Ishikawa (cell line): ENCODE measurements around the gene BACE2.

Experiments used
- CEBPB ChIP-seq: IDR thresholded peaks from 2 replicates; pipeline ENCODE4 v1.6.1; 2012
- CREB1 ChIP-seq: IDR thresholded peaks from 2 replicates; pipeline ENCODE4 v1.6.1; 2012; ENCODE audit warnings: low read depth
- EGR1 ChIP-seq: IDR thresholded peaks from 2 replicates; pipeline ENCODE4 v1.6.1; 2012
- EP300 ChIP-seq: IDR thresholded peaks from 2 replicates; pipeline ENCODE4 v1.6.1; 2012; ENCODE audit warnings: borderline replicate concordance
- FOXM1 ChIP-seq: IDR thresholded peaks from 2 replicates; pipeline ENCODE4 v1.6.1; 2012; ENCODE audit warnings: low read depth, borderline replicate concordance
- MAX ChIP-seq: IDR thresholded peaks from 2 replicates; pipeline ENCODE4 v1.6.1; 2012
- NFIC ChIP-seq: IDR thresholded peaks from 2 replicates; pipeline ENCODE4 v1.6.1; 2012
- RAD21 ChIP-seq: IDR thresholded peaks from 2 replicates; pipeline ENCODE4 v1.6.1; 2012; ENCODE audit warnings: low read depth
- TAF1 ChIP-seq: IDR thresholded peaks from 2 replicates; pipeline ENCODE4 v1.6.1; 2012; ENCODE audit warnings: low read depth, mild to moderate bottlenecking
- TCF12 ChIP-seq: IDR thresholded peaks from 2 replicates; pipeline ENCODE4 v1.6.1; 2012; ENCODE audit warnings: low read depth
- TEAD4 ChIP-seq: IDR thresholded peaks from 2 replicates; pipeline ENCODE4 v1.6.1; 2012
- USF1 ChIP-seq: IDR thresholded peaks from 2 replicates; pipeline ENCODE4 v1.6.1; 2012
- YY1 ChIP-seq: IDR thresholded peaks from 2 replicates; pipeline ENCODE4 v1.6.1; 2012; ENCODE audit warnings: low read depth
- ZBTB7A ChIP-seq: IDR thresholded peaks from 2 replicates; pipeline ENCODE4 v1.6.1; 2012; ENCODE audit warnings: low read depth
- TF ChIP-seq, protein P1 (sequence below): IDR thresholded peaks from 2 replicates; pipeline ENCODE4 v1.6.1; 2012; ENCODE audit warnings: low read depth, mild to moderate bottlenecking

BACE2 gene

DNA sequence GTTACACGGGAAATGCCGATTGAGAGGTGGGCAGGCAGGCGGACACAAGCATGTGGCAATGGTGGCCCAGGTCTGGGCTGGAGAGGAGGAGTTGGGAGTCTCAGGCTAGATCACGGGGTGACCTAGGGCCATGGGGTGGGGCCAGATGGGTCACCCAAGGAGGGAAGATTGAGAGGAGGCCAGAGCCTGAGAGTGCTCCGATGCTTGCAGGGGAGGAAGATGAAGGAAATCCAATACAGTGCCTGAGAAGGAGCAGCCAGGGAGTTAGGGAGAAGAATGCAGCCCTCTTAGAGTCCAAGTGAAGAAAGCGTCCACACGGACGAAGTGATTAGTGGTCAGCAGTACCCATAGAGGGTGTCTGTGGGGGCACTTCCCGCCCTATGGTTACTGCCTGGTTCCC is 87.2 kb downstream of the BACE2 start:
- TF ChIP-seq ZBTB7A (no peak), TAF1 (no peak)
- TF ChIP-seq, protein P1, sequence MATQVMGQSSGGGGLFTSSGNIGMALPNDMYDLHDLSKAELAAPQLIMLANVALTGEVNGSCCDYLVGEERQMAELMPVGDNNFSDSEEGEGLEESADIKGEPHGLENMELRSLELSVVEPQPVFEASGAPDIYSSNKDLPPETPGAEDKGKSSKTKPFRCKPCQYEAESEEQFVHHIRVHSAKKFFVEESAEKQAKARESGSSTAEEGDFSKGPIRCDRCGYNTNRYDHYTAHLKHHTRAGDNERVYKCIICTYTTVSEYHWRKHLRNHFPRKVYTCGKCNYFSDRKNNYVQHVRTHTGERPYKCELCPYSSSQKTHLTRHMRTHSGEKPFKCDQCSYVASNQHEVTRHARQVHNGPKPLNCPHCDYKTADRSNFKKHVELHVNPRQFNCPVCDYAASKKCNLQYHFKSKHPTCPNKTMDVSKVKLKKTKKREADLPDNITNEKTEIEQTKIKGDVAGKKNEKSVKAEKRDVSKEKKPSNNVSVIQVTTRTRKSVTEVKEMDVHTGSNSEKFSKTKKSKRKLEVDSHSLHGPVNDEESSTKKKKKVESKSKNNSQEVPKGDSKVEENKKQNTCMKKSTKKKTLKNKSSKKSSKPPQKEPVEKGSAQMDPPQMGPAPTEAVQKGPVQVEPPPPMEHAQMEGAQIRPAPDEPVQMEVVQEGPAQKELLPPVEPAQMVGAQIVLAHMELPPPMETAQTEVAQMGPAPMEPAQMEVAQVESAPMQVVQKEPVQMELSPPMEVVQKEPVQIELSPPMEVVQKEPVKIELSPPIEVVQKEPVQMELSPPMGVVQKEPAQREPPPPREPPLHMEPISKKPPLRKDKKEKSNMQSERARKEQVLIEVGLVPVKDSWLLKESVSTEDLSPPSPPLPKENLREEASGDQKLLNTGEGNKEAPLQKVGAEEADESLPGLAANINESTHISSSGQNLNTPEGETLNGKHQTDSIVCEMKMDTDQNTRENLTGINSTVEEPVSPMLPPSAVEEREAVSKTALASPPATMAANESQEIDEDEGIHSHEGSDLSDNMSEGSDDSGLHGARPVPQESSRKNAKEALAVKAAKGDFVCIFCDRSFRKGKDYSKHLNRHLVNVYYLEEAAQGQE = no peak

DNA sequence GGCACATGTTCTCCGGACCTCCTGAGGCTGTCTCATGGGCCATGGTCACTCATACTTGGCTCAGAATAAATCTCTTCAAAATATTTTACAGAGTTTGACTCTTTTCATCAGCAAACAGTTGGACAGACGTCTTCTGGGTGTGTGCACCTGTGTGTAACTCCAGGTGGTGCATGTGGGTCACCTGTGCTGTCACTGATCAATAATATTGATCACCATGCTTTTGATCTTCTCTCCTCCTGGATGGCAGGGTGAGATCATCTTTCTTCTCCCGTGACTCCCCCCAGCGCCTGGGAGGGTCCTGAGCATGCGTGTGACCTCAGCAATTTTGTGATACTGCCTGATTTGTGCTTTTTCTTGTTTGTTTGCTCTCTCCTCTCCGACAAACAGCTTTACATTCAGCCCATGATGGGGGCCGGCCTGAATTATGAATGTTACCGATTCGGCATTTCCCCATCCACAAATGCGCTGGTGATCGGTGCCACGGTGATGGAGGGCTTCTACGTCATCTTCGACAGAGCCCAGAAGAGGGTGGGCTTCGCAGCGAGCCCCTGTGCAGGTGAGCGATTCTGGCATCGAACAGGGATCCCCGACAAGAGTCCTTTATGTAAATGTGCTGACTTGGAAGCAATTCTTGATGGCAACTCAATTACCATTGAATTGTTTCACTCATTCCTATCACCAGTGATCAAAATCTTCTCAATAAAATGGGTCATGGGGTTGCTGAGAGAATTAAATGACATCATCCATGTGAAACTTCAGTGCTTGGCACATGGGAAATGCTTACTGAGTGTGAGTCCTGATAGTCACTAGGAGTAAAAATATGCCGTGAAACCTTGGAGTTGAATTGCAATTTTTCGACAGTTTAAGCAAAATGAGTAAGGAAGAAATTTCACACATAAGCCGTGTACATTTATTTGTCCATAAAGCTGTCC is 89.1 kb downstream of the BACE2 start:
- no peak for TF ChIP-seq CEBPB
- no peak for TF ChIP-seq EP300
- TF ChIP-seq MAX = no peak
- no peak for TF ChIP-seq TCF12
- TF ChIP-seq TEAD4 = no peak
- TF ChIP-seq, protein P1 = no peak
- TF ChIP-seq RAD21 = no peak
- no peak for TF ChIP-seq ZBTB7A

GRCh38 chr21:41258617-41259016 is 90.7 kb downstream of the BACE2 start:
- no peak for TF ChIP-seq ZBTB7A
- no peak for TF ChIP-seq TCF12
- no peak for TF ChIP-seq CREB1
- TF ChIP-seq YY1 = no peak
- no peak for TF ChIP-seq TEAD4
- TF ChIP-seq MAX = no peak
- no peak for TF ChIP-seq NFIC
- no peak for TF ChIP-seq EP300

GRCh38 chr21:41260428-41260827 is 92.5 kb downstream of the BACE2 start:
- TF ChIP-seq MAX (no peak), CREB1 (no peak), USF1 (no peak), TAF1 (no peak), TCF12 (no peak), RAD21 (no peak), CEBPB (no peak), TEAD4 (no peak), EP300 (no peak), NFIC (no peak), EGR1 (no peak), ZBTB7A (no peak), YY1 (no peak), FOXM1 (no peak)
- TF ChIP-seq, protein P1 = no peak

DNA sequence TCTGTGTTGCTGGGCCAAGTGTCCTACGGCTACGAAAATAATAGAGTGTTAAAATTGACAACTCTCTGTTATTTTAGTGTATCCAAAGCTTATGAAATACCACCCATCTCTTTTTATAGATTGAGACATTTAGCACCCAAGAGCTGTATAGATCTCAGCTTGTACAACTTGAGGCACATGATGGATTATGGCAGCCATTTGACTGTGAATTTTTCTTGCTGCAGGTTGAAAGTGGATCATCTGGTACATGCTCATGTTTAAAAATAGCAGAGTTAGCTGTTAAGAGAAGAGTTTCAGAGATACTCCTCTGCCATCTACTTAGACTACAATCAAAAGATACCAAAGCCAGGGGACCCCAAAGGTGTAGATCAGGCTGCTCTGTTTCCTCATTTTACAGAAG is 99.4 kb downstream of the BACE2 start:
- TF ChIP-seq RAD21 = no peak
- TF ChIP-seq EGR1 = no peak
- no peak for TF ChIP-seq YY1
- TF ChIP-seq CREB1 = no peak
- TF ChIP-seq EP300 = no peak
- TF ChIP-seq USF1 = no peak
- TF ChIP-seq TAF1 = no peak
